Endodermal cell (in vitro differentiated cells): ENCODE measurements around the gene RHBDF1. TPM values are rescaled to one million over a fixed set of nuclear protein-coding genes. Genes with fewer than 3 reads are reported as not detected.

Source experiments
- DNase-seq: peaks from one replicate; pipeline ENCODE4 v3.0.0-alpha.2; 2017
- H3K27ac ChIP-seq: 2 replicates; pipeline ENCODE4 v1.5.1; 2013; ENCODE audit warnings: mild to moderate bottlenecking, low read depth, low read length, moderate library complexity
- H3K27me3 ChIP-seq: 2 replicates; pipeline ENCODE4 v1.6.1; 2013; ENCODE audit warnings: mild to moderate bottlenecking, low read length, moderate library complexity; ENCODE audit not compliant: insufficient read depth, control insufficient read depth, poor library complexity, severe bottlenecking
- H3K36me3 ChIP-seq: 2 replicates; pipeline ENCODE4 v1.7.0; 2013; ENCODE audit warnings: mild to moderate bottlenecking, low read length, moderate library complexity; ENCODE audit not compliant: control insufficient read depth, insufficient read depth
- H3K4me1 ChIP-seq: one replicate; pipeline ENCODE4 v1.7.0; 2013; ENCODE audit warnings: low read length; ENCODE audit not compliant: control insufficient read depth, insufficient read depth
- H3K4me3 ChIP-seq: 2 replicates; pipeline ENCODE4 v1.5.1; 2013; ENCODE audit warnings: mild to moderate bottlenecking, low read length, moderate library complexity
- H3K9ac ChIP-seq: 2 replicates; pipeline ENCODE4 v1.6.1; 2013; ENCODE audit warnings: mild to moderate bottlenecking, low read length, moderate library complexity; ENCODE audit not compliant: poor library complexity, severe bottlenecking; ENCODE audit errors: extremely low read depth
- H3K9me3 ChIP-seq: 2 replicates; pipeline ENCODE4 v1.6.1; 2013; ENCODE audit warnings: mild to moderate bottlenecking, low read length, moderate library complexity; ENCODE audit not compliant: control insufficient read depth
- H3K27ac Mint-ChIP-seq: 2 replicates; pipeline ENCODE4 v1.8.0; 2020; ENCODE audit warnings: mixed read lengths
- H3K27me3 Mint-ChIP-seq: 2 replicates; pipeline ENCODE4 v1.8.0; 2021; ENCODE audit warnings: mild to moderate bottlenecking, mixed read lengths; ENCODE audit not compliant: insufficient read depth
- H3K36me3 Mint-ChIP-seq: 2 replicates; pipeline ENCODE4 v1.8.0; 2020; ENCODE audit warnings: low read depth, mixed read lengths
- H3K4me1 Mint-ChIP-seq: 2 replicates; pipeline ENCODE4 v1.8.0; 2020; ENCODE audit warnings: mixed read lengths
- H3K4me3 Mint-ChIP-seq: 2 replicates; pipeline ENCODE4 v1.8.0; 2020; ENCODE audit warnings: mild to moderate bottlenecking, moderate library complexity, mixed read lengths
- H3K9me3 Mint-ChIP-seq: 2 replicates; pipeline ENCODE4 v1.8.0; 2020; ENCODE audit warnings: mild to moderate bottlenecking, mixed read lengths
- WGBS, 2 experiments: methylation state at CpG; one replicate each; pipeline versions ENCODE4 v1.1.5 to v1.1.7; 2013; ENCODE audit warnings: missing lambda C conversion rate in 2 of 2, mixed read lengths in 1 of 2; ENCODE audit not compliant: insufficient coverage in 1 of 2, insufficient read length in 1 of 2; 5-methylcytosine and 5-hydroxymethylcytosine counted together
- total RNA-seq, 2 donors: library from RNA; stranded (reverse); fragmentation: NEBNext Ultra II Directional in 1 of 2; extraction: Animal tissue kit (Norgen Biotek cat#: 25700) in 1 of 2; gene quantifications; 2 replicates in 1 of 2; 3 replicates in 1 of 2; pipeline ENCODE4 v1.2.1, GENCODE V29; 2021
- TF ChIP-seq, protein P1 (sequence below): fragments of 200-600 bp; sonication (generic); conservative IDR thresholded peaks from 2 replicates; pipeline ENCODE4 v1.5.0; 2021; ENCODE audit warnings: antibody characterized with exemption, mild to moderate bottlenecking

The RHBDF1 gene
- total RNA-seq, 2 donors from 2014 or later, result 70.7 to 76.4 TPM

DNA sequence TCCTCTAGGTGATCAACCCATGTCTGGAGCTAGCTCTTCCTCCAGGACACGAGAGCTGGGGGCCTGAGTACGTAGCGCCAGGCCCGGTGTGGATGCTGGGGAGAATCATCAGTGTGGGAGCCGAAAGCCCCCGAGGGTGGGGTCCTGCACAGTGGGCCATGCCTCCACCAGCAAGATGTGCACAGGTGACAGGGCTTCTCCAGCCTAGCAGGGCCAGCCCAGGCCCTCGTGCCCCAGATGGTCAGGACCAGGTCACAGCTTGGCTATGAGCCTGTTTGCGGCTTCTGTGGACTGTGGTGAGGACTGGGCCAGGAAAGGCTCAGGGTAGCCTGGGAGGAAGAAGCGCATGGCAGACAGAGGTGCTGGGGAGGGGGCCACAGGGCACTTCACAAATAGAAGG lies 13.4 kb upstream of the RHBDF1 start:
- Histone ChIP-seq H3K4me1 (no peaks in the 10 kb centered on the region), H3K9ac (no peak overlapping the region), H3K27me3 (no peaks in the 10 kb centered on the region), H3K9me3 (no peaks in the 10 kb centered on the region), H3K4me3 (no peak overlapping the region), H3K27ac (no peak overlapping the region), H3K36me3 (peaks cover 17% of the 10 kb centered on the region)
- peaks cover 42% of the 10 kb centered on the region for H3K36me3 Mint-ChIP-seq
- 88 to 90% methylated on average over 8 to 9 of the region's 9 CpGs for WGBS, 2 experiments
- H3K9me3 Mint-ChIP-seq, result no peaks in the 10 kb centered on the region
- no peaks in the 10 kb centered on the region for H3K4me1 Mint-ChIP-seq
- H3K27ac Mint-ChIP-seq, result no peak overlapping the region
- no peaks in the 10 kb centered on the region for H3K27me3 Mint-ChIP-seq
- no peak overlapping the region for H3K4me3 Mint-ChIP-seq
- TF ChIP-seq, protein P1, sequence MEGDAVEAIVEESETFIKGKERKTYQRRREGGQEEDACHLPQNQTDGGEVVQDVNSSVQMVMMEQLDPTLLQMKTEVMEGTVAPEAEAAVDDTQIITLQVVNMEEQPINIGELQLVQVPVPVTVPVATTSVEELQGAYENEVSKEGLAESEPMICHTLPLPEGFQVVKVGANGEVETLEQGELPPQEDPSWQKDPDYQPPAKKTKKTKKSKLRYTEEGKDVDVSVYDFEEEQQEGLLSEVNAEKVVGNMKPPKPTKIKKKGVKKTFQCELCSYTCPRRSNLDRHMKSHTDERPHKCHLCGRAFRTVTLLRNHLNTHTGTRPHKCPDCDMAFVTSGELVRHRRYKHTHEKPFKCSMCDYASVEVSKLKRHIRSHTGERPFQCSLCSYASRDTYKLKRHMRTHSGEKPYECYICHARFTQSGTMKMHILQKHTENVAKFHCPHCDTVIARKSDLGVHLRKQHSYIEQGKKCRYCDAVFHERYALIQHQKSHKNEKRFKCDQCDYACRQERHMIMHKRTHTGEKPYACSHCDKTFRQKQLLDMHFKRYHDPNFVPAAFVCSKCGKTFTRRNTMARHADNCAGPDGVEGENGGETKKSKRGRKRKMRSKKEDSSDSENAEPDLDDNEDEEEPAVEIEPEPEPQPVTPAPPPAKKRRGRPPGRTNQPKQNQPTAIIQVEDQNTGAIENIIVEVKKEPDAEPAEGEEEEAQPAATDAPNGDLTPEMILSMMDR, result no peak
- DNase-seq, result no peak

DNA sequence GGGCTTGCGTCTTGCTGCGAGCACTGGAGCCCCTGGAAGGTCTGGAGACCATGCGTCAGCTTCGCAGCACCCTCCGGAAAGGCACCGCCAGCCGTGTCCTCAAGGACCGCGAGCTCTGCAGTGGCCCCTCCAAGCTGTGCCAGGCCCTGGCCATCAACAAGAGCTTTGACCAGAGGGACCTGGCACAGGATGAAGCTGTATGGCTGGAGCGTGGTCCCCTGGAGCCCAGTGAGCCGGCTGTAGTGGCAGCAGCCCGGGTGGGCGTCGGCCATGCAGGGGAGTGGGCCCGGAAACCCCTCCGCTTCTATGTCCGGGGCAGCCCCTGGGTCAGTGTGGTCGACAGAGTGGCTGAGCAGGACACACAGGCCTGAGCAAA lies 13.0 kb upstream of the RHBDF1 start:
- H3K9ac ChIP-seq, result no peak overlapping the region
- no peaks in the 10 kb centered on the region for H3K9me3 ChIP-seq
- H3K4me3 ChIP-seq, result no peak overlapping the region
- Mint-ChIP-seq H3K27me3 (no peaks in the 10 kb centered on the region), H3K4me3 (no peak overlapping the region), H3K36me3 (peaks cover 40% of the 10 kb centered on the region), H3K27ac (no peak overlapping the region), H3K4me1 (no peaks in the 10 kb centered on the region), H3K9me3 (no peaks in the 10 kb centered on the region)
- no peaks in the 10 kb centered on the region for H3K27me3 ChIP-seq
- H3K27ac ChIP-seq, result no peak overlapping the region
- no peaks in the 10 kb centered on the region for H3K4me1 ChIP-seq
- WGBS, 2 experiments, result 95 to 96% methylated on average over 16 to 18 of the region's 18 CpGs
- DNase-seq, result no peak
- peaks cover 21% of the 10 kb centered on the region for H3K36me3 ChIP-seq
- TF ChIP-seq, protein P1, result no peak

DNA sequence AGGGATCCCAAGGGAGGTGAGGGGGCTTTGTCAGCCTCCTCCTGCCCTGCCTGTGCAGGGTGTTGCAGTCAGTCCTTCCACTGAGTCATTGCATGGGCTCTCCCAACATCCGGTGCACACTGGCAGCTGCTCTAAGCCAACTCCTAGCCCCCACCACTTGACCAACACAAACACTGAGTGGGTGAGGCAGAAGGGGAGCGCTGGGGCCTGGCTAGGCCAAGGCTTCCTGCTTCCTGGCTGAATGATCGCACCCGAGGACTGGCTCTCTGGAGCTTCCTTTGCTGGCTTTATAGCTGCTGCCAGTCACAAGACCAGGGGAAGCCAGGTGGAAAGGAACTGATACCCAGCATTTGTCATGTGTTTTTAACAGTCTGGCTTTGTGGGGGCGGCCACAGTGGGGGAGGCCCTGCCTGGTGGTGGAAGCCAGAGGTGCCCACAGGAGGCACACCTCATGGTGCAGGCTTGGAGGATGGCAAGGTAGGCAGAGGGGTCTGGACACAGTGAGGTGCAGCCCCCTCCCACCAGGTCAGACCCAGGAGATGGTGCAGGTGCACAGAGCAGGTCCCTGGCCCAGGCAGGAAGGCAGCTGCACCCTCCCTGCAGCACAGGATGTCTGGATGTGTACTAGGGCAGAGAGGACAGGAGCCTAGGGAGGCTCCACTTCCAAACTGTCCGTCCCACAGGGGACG lies 12.4 kb upstream of the RHBDF1 start:
- no peak overlapping the region for H3K4me3 ChIP-seq
- H3K27me3 ChIP-seq, result no peaks in the 10 kb centered on the region
- TF ChIP-seq, protein P1, result no peak
- DNase-seq, result no peak
- no peak overlapping the region for H3K27ac ChIP-seq
- H3K4me3 Mint-ChIP-seq, result no peak overlapping the region
- 91 to 96% methylated on average over 5 to 7 of the region's 7 CpGs for WGBS, 2 experiments
- H3K9ac ChIP-seq, result no peak overlapping the region
- no peaks in the 10 kb centered on the region for H3K4me1 Mint-ChIP-seq
- no peaks in the 10 kb centered on the region for H3K9me3 ChIP-seq
- no peaks in the 10 kb centered on the region for H3K27me3 Mint-ChIP-seq
- peaks cover 41% of the 10 kb centered on the region for H3K36me3 Mint-ChIP-seq
- H3K36me3 ChIP-seq, result peaks cover 26% of the 10 kb centered on the region
- no peaks in the 10 kb centered on the region for H3K4me1 ChIP-seq
- no peak overlapping the region for H3K27ac Mint-ChIP-seq
- H3K9me3 Mint-ChIP-seq, result no peaks in the 10 kb centered on the region
